SK-N-SH treated with all-trans-retinoic acid at 6 μM for 48 hours (cell line): ENCODE measurements around the gene PRICKLE3.

ENCODE experiments used
- ATAC-seq: fragments of 200-7000 bp; cut with Tn5 transposase; 3 replicates; pipeline ENCODE4 v1.9.1; 2020; ENCODE audit warnings: mild to moderate bottlenecking, moderate library complexity
- ARNTL ChIP-seq: fragments of 450-650 bp; formaldehyde crosslinking; IDR thresholded peaks from 2 replicates; pipeline ENCODE4 v1.5.0; 2020; ENCODE audit warnings: low read depth, mild to moderate bottlenecking, moderate library complexity, borderline replicate concordance
- BACH2 ChIP-seq: fragments of 250-450 bp; sonication (Bioruptor Pico); IDR thresholded peaks from 2 replicates; pipeline ENCODE4 v1.9.0; 2021; ENCODE audit warnings: mild to moderate bottlenecking, borderline replicate concordance
- CREB5 ChIP-seq: fragments of 250-450 bp; sonication (Bioruptor Pico); IDR thresholded peaks from 2 replicates; pipeline ENCODE4 v1.5.1; 2020; ENCODE audit warnings: low read depth, mild to moderate bottlenecking, moderate library complexity
- CSDC2 ChIP-seq: fragments of 250-450 bp; sonication (Bioruptor Pico); IDR thresholded peaks from 2 replicates; pipeline ENCODE4 v1.5.0; 2020; ENCODE audit warnings: mild to moderate bottlenecking, moderate library complexity
- ESRRG ChIP-seq: fragments of 250-450 bp; sonication (Bioruptor Pico); IDR thresholded peaks from 2 replicates; pipeline ENCODE4 v1.6.1; 2021; ENCODE audit warnings: mild to moderate bottlenecking
- GLIS3 ChIP-seq: fragments of 250-450 bp; sonication (Bioruptor Pico); IDR thresholded peaks from 2 replicates; pipeline ENCODE4 v1.5.0; 2020; ENCODE audit warnings: mild to moderate bottlenecking, moderate library complexity
- ISL1 ChIP-seq: fragments of 250-450 bp; sonication (Bioruptor Pico); IDR thresholded peaks from 2 replicates; pipeline ENCODE4 v2.1.2; 2022; ENCODE audit warnings: mild to moderate bottlenecking, moderate library complexity
- OSR1 ChIP-seq: fragments of 250-450 bp; sonication (Bioruptor Pico); IDR thresholded peaks from 2 replicates; pipeline ENCODE4 v1.8.0; 2022; ENCODE audit warnings: moderate library complexity, mild to moderate bottlenecking, inconsistent platforms
- PATZ1 ChIP-seq: fragments of 250-450 bp; sonication (Bioruptor Pico); IDR thresholded peaks from 2 replicates; pipeline ENCODE4 v1.8.0; 2020; ENCODE audit warnings: mild to moderate bottlenecking, moderate library complexity, borderline replicate concordance
- POU6F1 ChIP-seq: fragments of 250-450 bp; sonication (Bioruptor Pico); IDR thresholded peaks from 2 replicates; pipeline ENCODE4 v1.8.0; 2021; ENCODE audit warnings: low read depth, mild to moderate bottlenecking, moderate library complexity, borderline replicate concordance
- PPARA ChIP-seq: fragments of 250-450 bp; sonication (Bioruptor Pico); IDR thresholded peaks from 2 replicates; pipeline ENCODE4 v1.5.0; 2020; ENCODE audit warnings: mild to moderate bottlenecking, borderline replicate concordance
- RARB ChIP-seq: fragments of 250-450 bp; sonication (Bioruptor Pico); IDR thresholded peaks from 2 replicates; pipeline ENCODE4 v1.8.0; 2021; ENCODE audit warnings: mild to moderate bottlenecking, moderate library complexity
- SNAI2 ChIP-seq: fragments of 250-450 bp; sonication (Bioruptor Pico); IDR thresholded peaks from 2 replicates; pipeline ENCODE4 v1.5.0; 2020; ENCODE audit warnings: mild to moderate bottlenecking, moderate library complexity
- TCF4 ChIP-seq: fragments of 250-450 bp; sonication (Bioruptor Pico); IDR thresholded peaks from 2 replicates; pipeline ENCODE4 v1.8.0; 2021; ENCODE audit warnings: mild to moderate bottlenecking, moderate library complexity, borderline replicate concordance
- TOX ChIP-seq: fragments of 250-450 bp; sonication (Bioruptor Pico); IDR thresholded peaks from 2 replicates; pipeline ENCODE4 v1.8.0; 2021; ENCODE audit warnings: mild to moderate bottlenecking, moderate library complexity, borderline replicate concordance
- TSHZ2 ChIP-seq: fragments of 250-450 bp; sonication (Bioruptor Pico); IDR thresholded peaks from 2 replicates; pipeline ENCODE4 v1.5.0; 2020; ENCODE audit warnings: mild to moderate bottlenecking, moderate library complexity
- ZC3H10 ChIP-seq: fragments of 250-450 bp; sonication (Bioruptor Pico); IDR thresholded peaks from 2 replicates; pipeline ENCODE4 v1.5.1; 2021; ENCODE audit warnings: mild to moderate bottlenecking, moderate library complexity
- ZFP3 ChIP-seq: fragments of 250-450 bp; sonication (Bioruptor Pico); IDR thresholded peaks from 2 replicates; pipeline ENCODE4 v1.5.0; 2020; ENCODE audit warnings: mild to moderate bottlenecking, moderate library complexity
- ZFP30 ChIP-seq: fragments of 450-650 bp; formaldehyde crosslinking; IDR thresholded peaks from 2 replicates; pipeline ENCODE4 v1.5.0; 2022; ENCODE audit warnings: mild to moderate bottlenecking, moderate library complexity
- ZNF565 ChIP-seq: fragments of 450-650 bp; formaldehyde crosslinking; conservative IDR thresholded peaks from 2 replicates; pipeline ENCODE4 v1.5.0; 2020; ENCODE audit warnings: low read depth, mild to moderate bottlenecking, moderate library complexity
- ZNF70 ChIP-seq: fragments of 450-650 bp; formaldehyde crosslinking; IDR thresholded peaks from 2 replicates; pipeline ENCODE4 v1.5.0; 2020; ENCODE audit warnings: mild to moderate bottlenecking, moderate library complexity
- ZNF8 ChIP-seq: fragments of 450-650 bp; formaldehyde crosslinking; IDR thresholded peaks from 2 replicates; pipeline ENCODE4 v1.5.0; 2020; ENCODE audit warnings: mild to moderate bottlenecking, moderate library complexity
- TF ChIP-seq, protein P1 (sequence below): fragments of 250-450 bp; sonication (Bioruptor Pico); IDR thresholded peaks from 2 replicates; pipeline ENCODE4 v1.5.1; 2021; ENCODE audit warnings: mild to moderate bottlenecking, moderate library complexity

PRICKLE3 gene

GRCh38 chrX:49199906-49200771 is 14.0 kb upstream of the PRICKLE3 start, which contains the start of gene SYP:
Gene SYP (minus strand): TSS chrX:49200193. CDS start chrX:49200186, 7 bp downstream.
- TF ChIP-seq ZNF70 (CRISPR knock-in tag) (no peak), ESRRG (CRISPR knock-in tag) (no peak), ISL1 (CRISPR knock-in tag) (no peak), PPARA (CRISPR knock-in tag) (no peak), ZNF8 (CRISPR knock-in tag) (no peak), ARNTL (CRISPR knock-in tag) (no peak), TSHZ2 (CRISPR knock-in tag) (no peak), CREB5 (no peak), PATZ1 (no peak), ZNF565 (CRISPR knock-in tag) (no peak), SNAI2 (CRISPR knock-in tag) (peak; percentile 30; the same call in 1 of the 2 replicates), TOX (no peak), OSR1 (CRISPR knock-in tag) (no peak), ZC3H10 (0 out of 2 replicates have a peak, but pooled peaks have one; percentile 19), RARB (no peak), GLIS3 (CRISPR knock-in tag) (no peak), TCF4 (no peak), ZFP3 (CRISPR knock-in tag) (peak; percentile 72), CSDC2 (CRISPR knock-in tag) (peak; percentile 73; the same call in 1 of the 2 replicates), POU6F1 (CRISPR knock-in tag) (no peak), BACH2 (CRISPR knock-in tag) (no peak), ZFP30 (CRISPR knock-in tag) (no peak)
- TF ChIP-seq, protein P1, sequence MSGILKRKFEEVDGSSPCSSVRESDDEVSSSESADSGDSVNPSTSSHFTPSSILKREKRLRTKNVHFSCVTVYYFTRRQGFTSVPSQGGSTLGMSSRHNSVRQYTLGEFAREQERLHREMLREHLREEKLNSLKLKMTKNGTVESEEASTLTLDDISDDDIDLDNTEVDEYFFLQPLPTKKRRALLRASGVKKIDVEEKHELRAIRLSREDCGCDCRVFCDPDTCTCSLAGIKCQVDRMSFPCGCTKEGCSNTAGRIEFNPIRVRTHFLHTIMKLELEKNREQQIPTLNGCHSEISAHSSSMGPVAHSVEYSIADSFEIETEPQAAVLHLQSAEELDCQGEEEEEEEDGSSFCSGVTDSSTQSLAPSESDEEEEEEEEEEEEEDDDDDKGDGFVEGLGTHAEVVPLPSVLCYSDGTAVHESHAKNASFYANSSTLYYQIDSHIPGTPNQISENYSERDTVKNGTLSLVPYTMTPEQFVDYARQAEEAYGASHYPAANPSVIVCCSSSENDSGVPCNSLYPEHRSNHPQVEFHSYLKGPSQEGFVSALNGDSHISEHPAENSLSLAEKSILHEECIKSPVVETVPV (CRISPR knock-in tag): no peak
- TF ChIP-seq, all 23 proteins: peak for 4
- ATAC-seq: peak; percentile 98

GRCh38 chrX:49199315-49199595 is 13.1 kb upstream of the PRICKLE3 start:
- ATAC-seq: no peak
- TF ChIP-seq BACH2 (CRISPR knock-in tag) (no peak), CREB5 (no peak), GLIS3 (CRISPR knock-in tag) (no peak), RARB (no peak), ESRRG (CRISPR knock-in tag) (no peak), OSR1 (CRISPR knock-in tag) (no peak), ARNTL (CRISPR knock-in tag) (no peak), TOX (no peak), POU6F1 (CRISPR knock-in tag) (no peak), CSDC2 (CRISPR knock-in tag) (no peak), ZNF565 (CRISPR knock-in tag) (no peak), ZFP3 (CRISPR knock-in tag) (no peak), SNAI2 (CRISPR knock-in tag) (no peak), ISL1 (CRISPR knock-in tag) (no peak), ZC3H10 (no peak)
- TF ChIP-seq, protein P1 (CRISPR knock-in tag): no peak
